NAMALWA (cell line): ENCODE data around the gene ABCA13.
"Not testable (repeated sequence)": the region's sequence is repeated elsewhere in the genome, so short reads cannot be mapped to it uniquely, and the experiment has no call there.

Experiments
- DNase-seq: peaks from one replicate; pipeline ENCODE4 v3.0.0-alpha.2; 2015; ENCODE audit warnings: low spot score

The ABCA13 gene

GRCh38 chr7:48173756-48174382 lies 2.6 kb downstream of the ABCA13 start:
- DNase-seq, result no peak

GRCh38 chr7:48175019-48175418 lies 3.8 kb downstream of the ABCA13 start:
- DNase-seq, result no peak

GRCh38 chr7:48176356-48176893 lies 5.2 kb downstream of the ABCA13 start:
- DNase-seq, result no peak

- no peak for DNase-seq
These were observed 6.0 kb downstream of the ABCA13 start for GRCh38 chr7:48177271-48177670.

- DNase-seq, result no peak
These were observed 8.3 kb downstream of the ABCA13 start for GRCh38 chr7:48179496-48180030.

- DNase-seq, result no peak
These were observed 9.7 kb downstream of the ABCA13 start for GRCh38 chr7:48180981-48181380.

- no peak for DNase-seq
These were observed 11.6 kb downstream of the ABCA13 start for GRCh38 chr7:48182718-48183369.

- DNase-seq, result no peak
These were observed 12.1 kb downstream of the ABCA13 start for GRCh38 chr7:48183370-48183743.

- no peak for DNase-seq
These were observed 12.7 kb downstream of the ABCA13 start for GRCh38 chr7:48183965-48184364.

- no peak for DNase-seq
These were observed 17.7 kb downstream of the ABCA13 start for GRCh38 chr7:48188776-48189520.

- DNase-seq, result no peak
These were observed 21.7 kb downstream of the ABCA13 start for GRCh38 chr7:48192996-48193395.

GRCh38 chr7:48193421-48193820 lies 22.2 kb downstream of the ABCA13 start:
- DNase-seq, result no peak

- not testable (repeated sequence) for DNase-seq
These were observed 29.8 kb downstream of the ABCA13 start for GRCh38 chr7:48200946-48201589.

GRCh38 chr7:48202916-48203315 lies 31.7 kb downstream of the ABCA13 start:
- not testable (repeated sequence) for DNase-seq

- DNase-seq, result no peak
These were observed 36.0 kb downstream of the ABCA13 start for GRCh38 chr7:48207155-48207675.

- no peak for DNase-seq
These were observed 37.8 kb downstream of the ABCA13 start for GRCh38 chr7:48209004-48209600.

GRCh38 chr7:48213226-48213625 lies 42.0 kb downstream of the ABCA13 start:
- no peak for DNase-seq

GRCh38 chr7:48217266-48217665 lies 46.0 kb downstream of the ABCA13 start:
- DNase-seq, result no peak

- DNase-seq, result no peak
These were observed 46.5 kb downstream of the ABCA13 start for GRCh38 chr7:48217753-48218152.

GRCh38 chr7:48224042-48224441 lies 52.8 kb downstream of the ABCA13 start:
- DNase-seq, result no peak

- no peak for DNase-seq
These were observed 53.8 kb downstream of the ABCA13 start for GRCh38 chr7:48225101-48225500.

GRCh38 chr7:48237354-48237753 lies 66.1 kb downstream of the ABCA13 start:
- no peak for DNase-seq
